Fibroblast of skin of right quadriceps (primary cell): ENCODE data around the gene PPRC1.

Experiments used
- DNase-seq: peaks from one replicate; pipeline ENCODE4 v3.0.0-alpha.2; 2013

PPRC1 gene

DNA sequence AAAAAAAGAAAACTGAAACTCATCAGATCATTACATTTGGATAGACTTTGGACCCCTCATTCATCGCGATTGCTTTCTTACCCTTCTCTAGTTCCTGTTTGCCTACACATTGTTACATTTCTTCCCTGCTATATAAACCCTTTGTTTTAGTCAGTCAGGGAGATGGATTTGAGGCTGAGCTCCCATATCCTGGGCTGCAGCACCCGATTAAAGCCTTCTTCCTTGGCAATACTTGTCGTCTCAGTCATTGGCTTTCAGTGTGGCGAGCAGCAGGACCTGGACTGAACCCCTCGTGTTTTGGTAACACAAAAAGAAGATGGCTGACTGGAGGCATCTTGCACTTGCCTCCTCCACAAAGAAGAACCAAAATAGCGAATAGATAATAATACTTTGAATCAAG, 59.1 kb downstream of the PPRC1 start:
- DNase-seq, result no peak

DNA sequence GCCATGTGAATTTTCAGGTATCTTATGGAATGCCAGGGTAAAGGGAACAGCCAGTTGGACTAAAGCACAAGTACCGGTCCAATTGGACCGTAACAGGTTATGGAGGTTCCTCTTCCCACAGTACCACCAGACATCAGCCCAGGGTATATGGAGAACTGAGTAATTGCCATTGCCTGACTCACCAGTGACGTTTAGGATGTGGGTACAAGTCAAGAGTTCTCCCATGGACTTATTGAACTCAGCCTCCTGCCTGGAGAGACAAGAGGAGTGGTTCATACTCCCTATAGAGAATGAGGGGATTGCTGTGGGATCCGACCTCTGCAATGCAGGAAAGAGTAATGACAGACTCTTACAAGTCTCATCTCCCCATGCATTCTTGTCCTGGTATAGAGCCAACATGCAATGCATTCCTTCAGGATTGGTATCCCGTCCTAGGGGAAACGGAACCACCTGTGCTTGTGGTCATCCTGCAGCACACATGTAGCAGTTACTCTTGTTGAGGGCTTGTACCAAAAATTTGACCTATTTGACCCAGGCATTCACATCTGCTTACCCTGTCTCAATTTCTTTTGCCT, 62.5 kb downstream of the PPRC1 start:
- DNase-seq, result no peak

DNA sequence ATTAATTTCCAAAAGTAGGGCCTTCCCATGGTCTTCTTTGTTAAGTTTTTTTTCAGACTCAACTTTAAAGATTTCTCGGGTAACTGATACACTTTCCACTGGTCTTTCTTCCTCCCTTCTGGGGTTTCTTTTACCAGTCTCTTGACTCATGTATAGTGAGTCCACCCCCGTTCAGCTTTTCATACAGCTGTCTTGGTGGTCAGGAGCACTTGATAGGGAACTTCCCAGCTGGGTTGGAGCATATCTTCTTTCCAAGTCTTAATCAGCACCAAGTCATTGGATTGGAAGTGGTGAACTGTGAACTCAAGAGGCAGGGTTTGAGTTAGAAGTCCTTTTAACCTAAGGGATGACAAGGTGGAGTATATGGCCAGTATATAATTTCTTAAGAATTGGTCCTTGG, 64.1 kb downstream of the PPRC1 start:
- DNase-seq, result no peak

DNA sequence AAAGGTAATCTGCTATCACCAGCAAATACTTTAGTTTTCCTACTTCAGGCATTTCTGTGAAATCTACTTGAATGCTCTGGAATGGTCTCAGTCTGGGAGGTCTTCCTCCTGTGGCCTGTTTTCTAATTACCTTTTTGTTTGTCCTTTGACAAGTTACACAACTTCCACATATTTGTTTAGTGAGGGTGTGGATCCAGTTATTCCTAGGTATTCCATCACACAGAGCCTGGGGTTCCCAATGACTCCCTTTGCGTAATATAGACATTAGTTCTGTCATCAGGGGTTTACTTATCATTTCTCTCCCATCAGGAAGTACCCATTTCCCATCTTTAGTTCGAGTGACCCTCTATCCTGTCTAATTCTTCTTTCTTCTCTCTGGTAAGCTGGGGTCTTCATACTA, 65.2 kb downstream of the PPRC1 start:
- DNase-seq, result no peak
